PC-9 (cell line): ENCODE results near the gene CFAP61.

ENCODE experiments used
- EZH2 ChIP-seq: fragments of 200-600 bp; sonication (generic); IDR thresholded peaks from 2 replicates; pipeline ENCODE4 v1.8.0; 2017; ENCODE audit warnings: antibody characterized with exemption, low read depth
- TF ChIP-seq, protein P1 (sequence below): fragments of 200-600 bp; sonication (generic); conservative IDR thresholded peaks from 2 replicates; pipeline ENCODE4 v1.6.1; 2017; ENCODE audit warnings: mixed run types, antibody characterized with exemption, mild to moderate bottlenecking, moderate library complexity

DNA sequence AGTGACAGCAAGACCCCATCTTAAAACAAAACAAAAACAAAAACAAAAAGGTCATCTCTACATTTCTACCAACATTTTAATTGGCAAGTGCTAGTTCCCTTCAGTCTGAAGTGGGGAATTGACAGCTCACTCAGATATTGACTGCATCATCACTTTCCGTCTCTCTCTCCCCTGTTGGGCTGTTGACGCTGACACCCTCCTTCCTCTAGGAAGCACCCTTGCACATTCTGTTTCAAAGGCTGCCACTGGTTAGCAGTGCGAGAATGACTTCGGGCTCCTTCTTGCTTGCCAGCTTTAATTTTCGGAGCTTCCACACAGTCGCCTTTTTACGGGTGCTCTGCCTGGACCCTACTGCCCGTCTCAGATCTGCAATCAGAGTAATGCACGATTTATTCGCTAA lies 218.9 kb downstream of the CFAP61 start:
- TF ChIP-seq, protein P1, sequence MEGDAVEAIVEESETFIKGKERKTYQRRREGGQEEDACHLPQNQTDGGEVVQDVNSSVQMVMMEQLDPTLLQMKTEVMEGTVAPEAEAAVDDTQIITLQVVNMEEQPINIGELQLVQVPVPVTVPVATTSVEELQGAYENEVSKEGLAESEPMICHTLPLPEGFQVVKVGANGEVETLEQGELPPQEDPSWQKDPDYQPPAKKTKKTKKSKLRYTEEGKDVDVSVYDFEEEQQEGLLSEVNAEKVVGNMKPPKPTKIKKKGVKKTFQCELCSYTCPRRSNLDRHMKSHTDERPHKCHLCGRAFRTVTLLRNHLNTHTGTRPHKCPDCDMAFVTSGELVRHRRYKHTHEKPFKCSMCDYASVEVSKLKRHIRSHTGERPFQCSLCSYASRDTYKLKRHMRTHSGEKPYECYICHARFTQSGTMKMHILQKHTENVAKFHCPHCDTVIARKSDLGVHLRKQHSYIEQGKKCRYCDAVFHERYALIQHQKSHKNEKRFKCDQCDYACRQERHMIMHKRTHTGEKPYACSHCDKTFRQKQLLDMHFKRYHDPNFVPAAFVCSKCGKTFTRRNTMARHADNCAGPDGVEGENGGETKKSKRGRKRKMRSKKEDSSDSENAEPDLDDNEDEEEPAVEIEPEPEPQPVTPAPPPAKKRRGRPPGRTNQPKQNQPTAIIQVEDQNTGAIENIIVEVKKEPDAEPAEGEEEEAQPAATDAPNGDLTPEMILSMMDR = no peak
- no peak for TF ChIP-seq EZH2
